HepG2 (cell line): ENCODE results near the gene SPAG6.

ENCODE experiments used
- ADNP ChIP-seq: sonication (generic); formaldehyde crosslinking; IDR thresholded peaks from 2 replicates; pipeline ENCODE4 v1.4.0; 2020; ENCODE audit warnings: missing genetic modification reagents
- CAMTA2 ChIP-seq: sonication (generic); formaldehyde crosslinking; IDR thresholded peaks from 2 replicates; pipeline ENCODE4 v1.4.0; 2020; ENCODE audit warnings: mild to moderate bottlenecking, missing genetic modification reagents, borderline replicate concordance
- CTCF ChIP-seq: sonication (generic); formaldehyde crosslinking; IDR thresholded peaks from 2 replicates; pipeline ENCODE4 v1.5.0; 2020; ENCODE audit warnings: mild to moderate bottlenecking, missing genetic modification reagents, moderate library complexity
- NCOA1 ChIP-seq: sonication (generic); formaldehyde crosslinking; IDR thresholded peaks from 2 replicates; pipeline ENCODE4 v1.9.0; 2021; ENCODE audit warnings: missing genetic modification reagents
- PRDM4 ChIP-seq: sonication (generic); formaldehyde crosslinking; IDR thresholded peaks from 2 replicates; pipeline ENCODE4 v1.9.0; 2021; ENCODE audit warnings: missing genetic modification reagents, borderline replicate concordance
- RNF2 ChIP-seq: fragments of 450-650 bp; conservative IDR thresholded peaks from 2 replicates; pipeline ENCODE4 v1.6.1; 2016; ENCODE audit warnings: low read depth
- SOX6 ChIP-seq, 2 experiments: fragments of 450-650 bp in 1 of 2; sonication (generic) in 1 of 2; formaldehyde crosslinking in 1 of 2; IDR thresholded peaks; 2 replicates each; pipeline versions ENCODE4 v1.4.0 to v1.6.1; 2017 to 2020; ENCODE audit warnings: antibody characterized with exemption in 1 of 2, mild to moderate bottlenecking in 1 of 2, missing genetic modification reagents in 1 of 2
- STAG1 ChIP-seq: sonication (generic); formaldehyde crosslinking; IDR thresholded peaks from 2 replicates; pipeline ENCODE4 v1.4.0; 2020; ENCODE audit warnings: missing genetic modification reagents
- ZEB1 ChIP-seq: IDR thresholded peaks from 2 replicates; pipeline ENCODE4 v1.6.1; 2012; ENCODE audit warnings: mild to moderate bottlenecking, low read depth, inconsistent platforms; ENCODE audit not compliant: insufficient replicate concordance
- ZNF724P ChIP-seq: sonication (generic); formaldehyde crosslinking; IDR thresholded peaks from 2 replicates; pipeline ENCODE4 v1.8.0; 2022; ENCODE audit warnings: missing genetic modification reagents, borderline replicate concordance

- TF ChIP-seq SOX6 (IDR thresholded peaks at IDR 0.05): no peak
- TF ChIP-seq SOX6 (CRISPR knock-in tag; IDR thresholded peaks at IDR 0.05): no peak
- no peak for TF ChIP-seq ZNF724P (CRISPR knock-in tag)
- TF ChIP-seq CTCF (CRISPR knock-in tag): no peak
- TF ChIP-seq STAG1 (CRISPR knock-in tag): no peak
- TF ChIP-seq PRDM4: no peak
- no peak for TF ChIP-seq RNF2
- TF ChIP-seq NCOA1: no peak
- no peak for TF ChIP-seq CAMTA2 (CRISPR knock-in tag)
- TF ChIP-seq ADNP (CRISPR knock-in tag): no peak
- TF ChIP-seq ZEB1: no peak
Observed at GRCh38 chr10:22342421-22342820, 2.9 kb upstream of the SPAG6 start.
